HG03097 (cell line): Measurements from ENCODE around the gene RERE.
A peak's percentile ranks its signal among the peaks of the same experiment; 100 is the strongest.
"Not testable (repeated sequence)": the region's sequence is repeated elsewhere in the genome, so short reads cannot be mapped to it uniquely, and the experiment has no call there.

Source experiments
- ATAC-seq: cut with Tn5 transposase; IDR thresholded peaks from one replicate; pipeline ENCODE4 v1.9.1; 2021; ENCODE audit not compliant: unreplicated experiment, low FRiP score

Gene RERE

DNA sequence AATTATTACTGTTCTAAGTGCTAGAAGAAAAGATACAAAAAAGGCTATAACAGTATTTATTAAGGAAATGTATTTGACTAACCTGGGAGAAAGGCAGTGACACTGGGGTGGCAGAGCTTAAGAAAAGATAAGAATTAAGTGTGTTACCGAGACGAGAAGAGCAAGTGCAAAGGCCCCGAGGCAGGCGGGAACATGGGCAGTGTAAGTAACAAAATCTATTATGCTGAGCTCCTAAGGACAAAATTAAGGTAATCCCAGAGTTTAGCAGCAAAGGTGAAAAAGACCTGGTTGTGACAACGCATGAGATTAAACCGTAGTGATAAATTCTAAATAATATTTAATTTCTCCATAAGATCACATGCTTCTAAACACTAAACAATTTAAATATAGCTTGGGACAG is 167.6 kb downstream of the RERE start:
- no peak for ATAC-seq

- no peak for ATAC-seq
These were observed 168.4 kb downstream of the RERE start for GRCh38 chr1:8649027-8649426.

- no peak for ATAC-seq
These were observed 170.4 kb downstream of the RERE start for GRCh38 chr1:8646996-8647395.

- ATAC-seq = no peak
These were observed 171.3 kb downstream of the RERE start for GRCh38 chr1:8646189-8646588.

DNA sequence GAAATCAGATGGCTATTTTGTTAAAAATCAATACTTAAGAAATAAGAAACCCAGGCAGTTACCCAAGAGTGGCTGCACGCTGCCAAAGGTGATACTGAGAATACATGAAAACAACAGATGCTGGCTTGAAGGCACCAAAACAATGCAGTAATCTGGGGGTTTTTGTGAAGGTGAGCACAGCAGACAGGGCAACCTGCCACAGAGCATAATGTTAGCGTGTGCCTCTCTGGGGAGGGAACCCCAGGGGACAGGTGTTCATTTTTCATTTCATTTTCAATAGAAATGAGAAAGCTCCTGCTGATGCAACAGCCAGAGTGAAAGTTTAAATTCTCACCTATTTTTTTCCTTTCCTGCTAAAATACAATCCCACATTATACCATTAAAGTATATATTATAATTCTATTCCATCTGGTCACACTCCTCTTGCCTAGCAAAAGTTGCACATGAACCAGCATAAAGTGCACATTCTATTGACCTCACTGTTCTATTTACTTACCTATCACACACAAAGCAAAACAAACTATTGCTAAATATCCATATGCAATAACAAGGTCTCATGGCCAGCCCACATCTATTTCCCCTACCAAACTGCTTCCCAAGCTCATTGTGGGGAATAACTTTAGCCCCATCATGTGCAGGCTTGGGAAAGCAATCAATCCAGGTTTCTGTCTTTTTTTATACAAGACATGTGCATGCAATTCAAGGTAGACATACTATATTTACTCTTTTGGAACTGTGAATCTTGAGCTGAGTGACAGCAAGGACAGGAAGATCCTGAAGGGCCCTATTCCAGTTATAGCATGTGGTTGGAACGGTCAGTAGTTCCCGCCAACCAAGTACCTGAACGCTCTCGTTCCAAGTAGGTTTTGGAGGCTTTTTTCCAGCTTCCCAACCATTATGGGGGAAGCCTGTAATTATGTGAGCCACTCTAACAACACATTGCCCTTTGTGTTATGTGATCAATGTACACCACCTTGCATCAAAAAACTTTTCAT is 173.6 kb downstream of the RERE start:
- peak; percentile 78 for ATAC-seq

- no peak for ATAC-seq
These were observed 175.3 kb downstream of the RERE start for GRCh38 chr1:8642114-8642513.

DNA sequence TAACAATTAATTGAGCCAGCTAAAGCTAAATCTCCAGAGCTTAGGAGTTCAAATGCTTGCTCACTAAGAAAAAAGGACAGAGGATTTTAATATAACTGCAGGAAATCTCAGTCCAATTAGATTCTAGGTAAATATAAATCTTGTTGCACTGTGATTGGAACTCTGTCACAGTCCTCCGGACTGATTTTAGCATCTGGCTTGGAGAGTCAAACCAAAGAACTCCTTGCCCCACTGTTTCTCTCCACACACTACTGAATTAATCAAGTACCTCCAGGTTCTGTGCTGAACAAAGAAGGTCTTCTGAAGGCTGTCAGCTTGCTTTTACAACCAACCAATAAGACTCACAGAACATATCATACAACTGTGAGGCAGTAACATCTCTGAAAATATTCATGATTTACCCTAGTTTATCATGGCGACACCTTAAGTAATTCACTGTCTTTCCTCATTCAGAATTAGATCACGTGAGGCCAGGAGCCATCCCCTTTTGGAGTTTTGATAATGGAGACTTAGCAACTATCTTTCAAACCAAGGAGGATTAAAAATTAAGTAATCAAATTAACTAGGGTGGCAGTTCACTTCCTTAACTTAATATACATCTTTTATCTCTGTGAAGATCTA is 176.0 kb downstream of the RERE start:
- no peak for ATAC-seq

DNA sequence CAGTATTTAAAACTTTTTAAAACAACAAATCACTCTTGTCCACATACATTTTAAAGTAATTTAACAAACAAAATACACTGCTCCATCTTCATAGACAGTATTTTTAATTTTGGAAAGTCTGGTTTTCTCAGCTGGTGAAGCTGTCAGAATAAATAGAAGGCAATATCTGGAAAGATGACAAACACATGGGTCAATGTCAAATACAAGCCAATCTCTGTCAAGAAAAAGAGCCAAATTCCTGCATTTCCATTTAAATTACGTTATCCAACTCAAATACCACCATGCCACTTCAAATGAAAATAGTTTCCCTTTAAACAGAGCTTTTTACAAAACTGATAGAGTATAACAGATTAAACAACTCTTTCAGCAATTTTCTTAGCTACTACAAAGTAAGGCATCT is 176.5 kb downstream of the RERE start:
- ATAC-seq = no peak

DNA sequence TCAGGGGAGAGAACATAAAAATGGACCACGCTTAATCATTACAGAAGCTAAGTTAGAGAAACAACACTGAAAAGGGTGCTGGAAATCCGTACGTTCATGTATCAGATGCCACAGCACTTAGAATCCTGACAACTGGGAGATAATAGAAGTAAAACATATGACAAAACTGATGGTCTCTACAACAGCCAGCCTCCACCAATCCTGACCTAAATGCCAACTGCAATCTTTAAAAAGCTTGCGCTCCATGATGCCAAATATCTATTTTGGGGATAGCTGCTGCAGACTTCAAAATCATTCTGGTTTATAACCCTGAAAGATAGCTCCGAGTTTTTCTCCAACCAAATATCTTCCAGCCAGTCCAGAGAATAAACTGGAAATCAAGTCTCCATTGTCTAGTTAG is 178.3 kb downstream of the RERE start:
- ATAC-seq = no peak

DNA sequence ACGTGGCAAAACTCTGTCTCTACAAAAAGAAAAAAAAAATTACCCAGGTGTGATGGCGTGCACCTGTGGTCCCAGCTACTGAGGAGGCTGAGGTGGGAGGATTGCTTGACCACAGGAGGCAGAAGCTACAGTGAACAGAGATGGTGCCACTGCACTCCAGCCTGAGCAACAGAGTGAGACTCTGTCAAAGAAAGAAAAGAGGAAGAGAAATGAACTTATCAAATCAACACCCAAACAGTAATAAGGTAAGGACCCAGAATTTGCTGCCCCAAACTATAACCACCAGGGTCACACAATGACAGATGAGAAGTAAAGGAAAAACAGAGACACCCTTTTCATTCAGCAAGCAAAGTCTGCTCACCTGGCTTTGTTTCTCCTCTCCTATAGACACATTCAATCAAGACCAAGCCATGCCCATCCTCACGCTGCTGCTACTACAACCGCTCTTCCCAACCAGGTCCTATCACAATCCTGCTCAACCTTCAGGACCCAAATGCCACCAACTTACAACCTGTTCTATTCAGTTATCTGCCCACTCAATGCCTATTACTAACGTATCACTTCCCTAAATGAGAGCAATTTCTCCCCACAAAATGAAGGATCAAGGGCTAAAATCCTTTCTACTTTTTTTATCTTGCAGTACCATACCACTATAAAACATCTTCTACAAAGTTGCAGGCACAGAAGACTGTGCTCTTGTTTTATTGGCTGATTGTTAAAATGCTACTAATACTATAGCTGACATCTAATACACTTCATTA is 183.5 kb downstream of the RERE start:
- ATAC-seq = no peak

DNA sequence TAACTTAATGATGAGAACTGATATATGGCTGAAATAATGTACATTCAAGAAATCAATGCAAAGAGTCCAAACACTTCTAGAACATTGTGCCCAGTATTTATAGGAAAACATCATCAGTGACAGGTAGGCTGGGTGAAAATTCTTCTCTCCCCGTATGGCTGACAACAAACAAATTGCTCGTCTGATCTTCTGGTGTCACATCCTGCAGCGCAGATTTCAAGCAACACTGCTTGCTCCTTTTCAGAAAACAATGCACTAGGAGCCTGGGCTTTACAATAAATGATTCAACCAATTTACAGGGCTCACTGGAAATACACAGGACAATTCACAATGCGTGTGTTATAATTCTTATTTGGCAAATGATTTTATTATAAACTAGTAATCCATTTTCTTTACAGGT is 185.3 kb downstream of the RERE start:
- no peak for ATAC-seq

- ATAC-seq = no peak
These were observed 186.3 kb downstream of the RERE start for GRCh38 chr1:8631163-8631562.

GRCh38 chr1:8629241-8630091 is 188.0 kb downstream of the RERE start:
- ATAC-seq = peak; percentile 66

- ATAC-seq = no peak
These were observed 188.8 kb downstream of the RERE start for GRCh38 chr1:8628606-8629005.

- ATAC-seq = no peak
These were observed 189.7 kb downstream of the RERE start for GRCh38 chr1:8627728-8628127.

DNA sequence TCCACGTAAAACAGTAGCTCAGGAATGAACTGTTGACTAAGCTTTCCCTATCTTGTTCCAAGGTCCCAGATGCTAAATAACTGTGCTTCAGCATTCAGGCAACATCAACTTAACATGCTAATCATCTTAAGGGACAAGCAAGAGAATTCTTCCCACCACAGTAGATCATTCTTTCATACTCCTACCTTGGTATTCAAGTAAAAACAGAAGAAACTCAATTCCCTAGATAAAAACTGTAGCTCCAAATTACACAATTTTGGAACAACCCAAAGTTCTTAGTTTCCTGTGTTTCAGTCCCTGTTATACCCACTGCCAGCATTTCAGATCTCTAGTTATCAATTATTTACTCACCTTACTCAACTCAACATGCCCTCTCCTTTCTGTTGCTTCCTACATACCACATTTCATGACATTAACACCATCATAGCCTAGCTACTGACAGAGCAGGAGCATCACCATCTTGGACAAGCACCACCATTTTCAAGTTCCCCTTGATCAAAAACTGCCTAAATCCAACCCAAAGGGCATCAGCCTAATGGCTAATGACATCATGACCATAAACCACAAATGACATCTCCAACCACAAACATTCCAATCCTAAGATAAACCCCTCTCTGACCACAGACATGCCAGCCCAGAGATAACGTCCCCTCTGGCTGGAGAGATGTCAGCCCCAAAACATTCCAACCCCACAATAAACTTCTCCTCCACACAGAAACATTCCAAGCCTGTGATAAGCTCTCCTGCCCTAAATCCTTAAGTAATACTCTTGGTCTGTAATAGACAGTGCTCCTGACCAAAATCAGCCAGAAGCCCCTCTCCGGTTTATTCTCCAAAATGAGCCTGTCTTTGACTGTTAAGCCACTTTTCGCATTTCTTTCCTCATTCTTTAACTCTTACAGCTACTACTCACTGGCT is 191.2 kb downstream of the RERE start:
- no peak for ATAC-seq

DNA sequence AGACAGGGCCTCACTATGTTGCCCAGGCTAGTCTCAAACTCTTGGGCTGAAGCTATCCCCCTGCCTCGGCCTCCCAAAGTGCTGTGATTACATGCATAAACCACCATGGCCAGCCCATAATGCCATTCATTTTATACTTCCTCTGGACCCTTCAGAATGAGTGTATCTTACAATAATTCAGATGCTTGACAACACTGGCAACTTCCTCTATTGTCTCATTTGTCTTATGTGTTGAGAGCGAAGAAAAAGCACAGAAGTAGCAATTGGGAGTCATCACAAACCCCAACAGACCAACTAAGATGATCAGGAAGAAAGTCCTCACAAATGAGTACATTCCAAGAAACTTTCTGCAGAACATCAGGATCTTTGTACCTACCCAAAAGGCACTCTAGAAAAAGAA is 191.9 kb downstream of the RERE start:
- no peak for ATAC-seq

GRCh38 chr1:8623651-8624192 is 193.7 kb downstream of the RERE start:
- not testable (repeated sequence) for ATAC-seq

GRCh38 chr1:8621785-8622348 is 195.6 kb downstream of the RERE start:
- not testable (repeated sequence) for ATAC-seq
